GM19328 (cell line): ENCODE measurements around the gene NUP205.
"Not testable (repeated sequence)": the region's sequence is repeated elsewhere in the genome, so short reads cannot be mapped to it uniquely, and the experiment has no call there.

Experiments
- ATAC-seq: cut with Tn5 transposase; IDR thresholded peaks from one replicate; pipeline ENCODE4 v1.9.1; 2021; ENCODE audit warnings: mild to moderate bottlenecking, moderate library complexity; ENCODE audit not compliant: unreplicated experiment

The NUP205 gene

GRCh38 chr7:135617781-135618180 is 60.1 kb downstream of the NUP205 start:
- ATAC-seq: no peak

- ATAC-seq: no peak
These were observed 60.8 kb downstream of the NUP205 start for GRCh38 chr7:135618510-135618909.

GRCh38 chr7:135620447-135620846 is 62.7 kb downstream of the NUP205 start:
- ATAC-seq: no peak

GRCh38 chr7:135620980-135621850 is 63.5 kb downstream of the NUP205 start:
- no peak for ATAC-seq

- ATAC-seq: no peak
These were observed 76.6 kb downstream of the NUP205 start for GRCh38 chr7:135634191-135634878.

GRCh38 chr7:135639690-135640089 is 82.0 kb downstream of the NUP205 start:
- not testable (repeated sequence) for ATAC-seq

- no peak for ATAC-seq
These were observed 86.4 kb downstream of the NUP205 start for GRCh38 chr7:135644154-135644553.

GRCh38 chr7:135644729-135645128 is 87.0 kb downstream of the NUP205 start:
- ATAC-seq: no peak

GRCh38 chr7:135645296-135645904 is 87.7 kb downstream of the NUP205 start:
- no peak for ATAC-seq

GRCh38 chr7:135647755-135648154 is 90.0 kb downstream of the NUP205 start:
- no peak for ATAC-seq

- ATAC-seq: no peak
These were observed 90.5 kb downstream of the NUP205 start for GRCh38 chr7:135648235-135648634.

- ATAC-seq: no peak
These were observed 93.3 kb downstream of the NUP205 start for GRCh38 chr7:135650831-135651573.

GRCh38 chr7:135653340-135654080 is 95.8 kb downstream of the NUP205 start:
- no peak for ATAC-seq

GRCh38 chr7:135658564-135658963 is 100.8 kb downstream of the NUP205 start:
- ATAC-seq: no peak

GRCh38 chr7:135659159-135659846 is 101.6 kb downstream of the NUP205 start:
- no peak for ATAC-seq

- no peak for ATAC-seq
These were observed 103.8 kb downstream of the NUP205 start for GRCh38 chr7:135661311-135662122.

GRCh38 chr7:135662123-135662372 is 104.3 kb downstream of the NUP205 start:
- no peak for ATAC-seq

GRCh38 chr7:135662373-135663114 is 104.8 kb downstream of the NUP205 start, which contains the start of gene STMP1:
Gene STMP1, plus strand, starts transcription at chr7:135662514.
- peak; percentile 90 for ATAC-seq
